HEK293T (cell line): Measurements from ENCODE around the gene TIMELESS.

Source experiments
- ARNT ChIP-seq: fragments of 450-650 bp; IDR thresholded peaks from 2 replicates; pipeline ENCODE4 v1.6.1; 2017; ENCODE audit warnings: mild to moderate bottlenecking
- BHLHE40 ChIP-seq: fragments of 450-650 bp; IDR thresholded peaks from 2 replicates; pipeline ENCODE4 v1.6.1; 2016; ENCODE audit warnings: mild to moderate bottlenecking, moderate library complexity, borderline replicate concordance
- FOXK2 ChIP-seq: fragments of 450-650 bp; IDR thresholded peaks from 2 replicates; pipeline ENCODE4 v1.6.1; 2016; ENCODE audit warnings: mild to moderate bottlenecking
- FOXM1 ChIP-seq: fragments of 450-650 bp; IDR thresholded peaks from 2 replicates; pipeline ENCODE4 v1.6.1; 2017; ENCODE audit warnings: mild to moderate bottlenecking, borderline replicate concordance
- HDGF ChIP-seq: fragments of 450-650 bp; IDR thresholded peaks from 2 replicates; pipeline ENCODE4 v1.6.1; 2017; ENCODE audit warnings: antibody characterized with exemption, borderline replicate concordance
- NFRKB ChIP-seq: fragments of 450-650 bp; IDR thresholded peaks from 2 replicates; pipeline ENCODE4 v1.6.1; 2016; ENCODE audit warnings: mild to moderate bottlenecking, moderate library complexity
- SP1 ChIP-seq: fragments of 450-650 bp; IDR thresholded peaks from 2 replicates; pipeline ENCODE4 v1.6.1; 2017
- TARDBP ChIP-seq: fragments of 450-650 bp; IDR thresholded peaks from 2 replicates; pipeline ENCODE4 v1.6.1; 2016

DNA sequence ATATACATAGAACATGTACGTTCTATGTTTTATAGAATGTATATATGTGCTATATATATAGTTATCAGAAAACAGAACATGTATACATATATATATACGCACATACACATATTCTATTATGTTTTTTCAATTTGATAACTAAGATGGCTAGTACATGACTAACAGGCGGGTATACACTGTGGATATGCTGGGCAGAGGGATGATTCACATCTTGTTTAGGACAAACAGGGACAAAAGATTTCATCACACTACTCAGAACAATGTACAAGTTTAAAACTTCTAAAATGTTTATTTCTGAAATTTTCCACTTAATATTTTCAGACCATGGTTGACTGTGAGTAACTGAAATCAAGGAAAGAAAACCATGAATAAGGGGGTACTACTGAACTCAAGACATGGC lies 17.4 kb downstream of the TIMELESS start:
- no peak for TF ChIP-seq FOXK2
- TF ChIP-seq HDGF = no peak
- no peak for TF ChIP-seq BHLHE40
- no peak for TF ChIP-seq SP1
- TF ChIP-seq TARDBP = no peak
- TF ChIP-seq NFRKB = no peak
- no peak for TF ChIP-seq FOXM1
- TF ChIP-seq ARNT = no peak
